Nucleus accumbens (tissue), 56 donors: ENCODE measurements around the gene TMEM63B.
A peak's percentile ranks its signal among the peaks of the same experiment; 100 is the strongest.
"Not testable (repeated sequence)": the region's sequence is repeated elsewhere in the genome, so short reads cannot be mapped to it uniquely, and the experiment has no call there.

Source experiments
- DNase-seq, 56 donors: peaks; one replicate each; lab custom pipeline; 2025; lab: John Stamatoyannopoulos, UW

The TMEM63B gene

GRCh38 chr6:44127186-44128019 is at the start of gene TMEM63B, which contains the start of gene MRPL14:
TMEM63B (plus strand) TSS chr6:44127554; CDS start chr6:44134585, 7,031 bp downstream.
MRPL14 (minus strand) TSS chr6:44127452; CDS start chr6:44116611, 10,841 bp downstream.
- DNase-seq = peak in 54 of 56 donors; percentile 39 to 92 (median 81)

DNA sequence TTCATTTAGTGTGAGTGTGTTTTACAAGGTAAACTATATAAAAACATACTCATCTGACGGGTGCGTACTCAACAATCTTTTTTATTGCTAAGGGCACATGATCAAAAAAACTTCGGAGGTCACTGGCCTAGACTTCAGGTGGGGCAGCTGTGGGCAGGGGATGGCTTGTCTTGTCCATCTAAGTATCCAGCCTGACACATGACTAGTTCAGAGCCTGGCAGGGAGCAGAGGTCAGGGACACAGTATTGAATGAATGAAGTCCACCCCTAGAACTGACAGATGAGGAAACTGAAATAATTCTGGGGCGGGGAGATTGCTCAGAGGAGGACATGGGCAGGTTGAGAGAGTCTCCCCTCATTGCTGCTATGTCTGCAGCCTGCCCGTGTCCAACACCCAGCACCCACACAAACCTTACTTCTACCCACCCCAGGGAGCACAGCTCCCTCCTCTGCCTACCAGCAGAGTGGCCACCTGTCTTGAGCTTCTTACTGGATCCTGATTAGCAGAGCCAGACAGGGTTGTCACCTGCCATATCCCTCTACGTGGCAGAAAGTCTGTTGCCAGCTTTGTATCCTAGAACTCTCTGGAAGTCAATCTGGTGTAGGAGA is 49.0 kb upstream of the TMEM63B start:
- DNase-seq = no peak

- no peak for DNase-seq
Observed at GRCh38 chr6:44078827-44079671, 48.3 kb upstream of the TMEM63B start.

- no peak for DNase-seq
Observed at GRCh38 chr6:44079672-44080071, 47.7 kb upstream of the TMEM63B start.

DNA sequence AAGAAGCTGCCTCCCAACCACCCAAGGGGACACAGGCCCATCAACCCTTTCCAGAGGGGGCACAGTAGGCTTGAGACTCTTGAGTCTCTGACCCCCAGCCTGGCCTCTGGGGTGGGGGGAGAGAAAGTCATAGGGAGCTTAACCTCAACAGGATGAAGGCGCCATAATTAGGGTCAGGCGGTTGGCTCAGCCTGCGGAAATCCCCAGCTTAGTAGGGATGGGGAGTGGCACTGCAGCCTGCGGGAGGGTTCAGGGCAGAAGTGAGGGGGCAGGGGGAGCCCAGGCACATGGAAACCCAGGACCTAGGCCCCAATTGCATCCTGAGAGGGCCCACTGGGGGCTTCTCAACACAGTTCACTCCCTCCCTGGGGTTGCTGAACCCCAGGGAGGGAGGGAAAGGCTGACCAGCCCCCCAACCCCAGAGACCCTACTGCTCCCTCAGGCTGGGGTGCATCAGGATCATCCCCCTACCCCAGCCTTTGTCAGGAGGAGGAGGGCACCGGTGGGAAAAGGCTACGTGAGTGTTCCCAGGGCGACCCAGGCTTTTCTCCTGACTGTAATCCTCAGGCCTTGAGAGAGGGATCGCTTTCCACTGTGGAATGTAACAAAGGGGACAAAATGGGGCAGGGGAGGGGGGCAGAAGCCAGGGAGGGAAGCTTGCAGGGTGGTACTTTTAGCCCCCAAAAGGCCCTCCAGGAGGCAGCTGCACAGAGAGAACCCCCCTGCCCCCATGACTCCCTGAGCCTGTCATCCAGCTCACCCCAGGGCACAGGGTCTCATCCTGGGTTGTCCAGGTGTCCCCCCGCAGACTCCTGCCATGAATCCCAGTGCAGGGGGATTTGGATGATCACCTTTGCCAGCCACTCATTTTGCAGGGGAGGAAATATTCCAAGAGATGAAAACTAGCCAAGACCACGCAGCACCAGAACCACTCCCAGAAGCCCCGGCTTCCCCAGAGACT is 46.5 kb upstream of the TMEM63B start:
- DNase-seq = no peak

DNA sequence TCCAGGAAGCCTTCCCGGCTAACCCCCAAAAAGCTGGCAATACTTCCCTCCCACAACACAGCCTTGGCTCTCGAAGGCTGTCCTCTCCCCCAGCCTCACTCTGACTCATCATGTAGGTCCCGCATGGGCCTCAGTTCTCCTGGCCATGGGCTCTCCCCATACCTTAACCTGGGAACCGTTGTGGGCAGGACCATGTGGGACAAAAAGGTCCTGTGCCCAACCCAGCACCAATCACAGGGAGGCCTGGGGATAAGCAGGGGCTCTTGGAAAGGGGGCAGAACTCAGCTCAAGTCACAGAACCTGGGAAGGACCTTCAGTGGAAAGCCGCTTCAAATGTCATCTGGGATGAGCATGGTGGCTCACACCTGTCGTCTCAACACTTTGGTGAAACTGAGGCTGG is 45.6 kb upstream of the TMEM63B start:
- no peak for DNase-seq

DNA sequence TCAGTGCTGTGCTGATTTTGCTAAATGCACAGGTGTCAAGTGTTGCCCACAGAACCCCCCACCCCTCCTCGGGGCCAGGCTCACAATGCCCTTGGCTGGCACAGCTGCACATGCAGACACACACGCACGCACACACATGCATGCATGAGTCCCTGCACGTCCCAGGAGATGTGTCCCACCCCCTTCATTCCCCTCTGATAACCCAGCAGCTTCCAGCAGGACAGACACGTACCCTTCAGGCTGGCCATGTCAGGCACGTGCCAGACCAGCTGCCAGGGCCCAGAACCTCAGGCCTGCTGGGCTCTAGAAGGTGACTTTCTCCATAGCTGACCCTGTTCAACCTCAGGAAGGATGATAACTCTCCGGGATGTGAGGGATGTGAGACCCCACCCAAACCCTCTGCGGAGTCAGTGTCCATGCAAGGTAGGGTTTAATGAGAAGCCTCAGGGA is 44.5 kb upstream of the TMEM63B start:
- no peak for DNase-seq

DNA sequence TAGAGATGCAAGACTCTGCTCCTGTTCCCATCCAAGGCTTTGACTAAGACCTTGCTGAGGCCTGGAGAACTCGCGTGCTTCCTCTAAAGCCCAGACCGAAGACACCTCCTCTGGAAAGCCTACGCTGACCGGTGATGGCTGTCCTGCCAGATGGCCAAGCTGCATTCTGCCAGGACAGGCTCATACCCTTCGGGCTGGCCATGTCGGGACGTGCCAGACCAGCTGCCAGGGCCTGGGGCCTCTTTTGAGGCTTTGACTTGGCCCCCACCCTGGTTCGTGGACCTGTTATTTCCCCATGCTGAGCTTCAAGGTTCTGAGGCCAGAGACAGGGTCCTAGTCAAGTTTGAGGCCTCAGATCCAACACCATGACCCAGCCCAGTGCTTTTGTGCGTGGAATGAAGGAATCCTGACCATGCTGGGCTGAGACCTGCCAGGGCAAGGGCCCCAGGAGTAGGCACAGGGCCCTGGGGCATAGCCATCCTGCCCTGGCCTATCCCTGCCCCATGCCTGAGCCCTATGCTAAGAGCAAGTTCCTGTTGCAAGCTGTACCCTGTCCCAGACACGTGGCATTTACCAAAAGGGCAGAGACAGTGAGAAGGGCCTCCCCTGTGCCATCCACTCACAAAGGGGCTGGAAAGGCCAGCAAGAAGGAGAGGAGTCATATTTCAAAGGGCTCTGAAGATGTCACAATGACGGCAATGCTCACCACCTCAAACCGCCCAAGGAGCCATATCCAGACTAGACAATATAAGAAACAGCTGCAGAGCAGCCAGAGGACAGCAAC is 42.9 kb upstream of the TMEM63B start:
- no peak for DNase-seq

DNA sequence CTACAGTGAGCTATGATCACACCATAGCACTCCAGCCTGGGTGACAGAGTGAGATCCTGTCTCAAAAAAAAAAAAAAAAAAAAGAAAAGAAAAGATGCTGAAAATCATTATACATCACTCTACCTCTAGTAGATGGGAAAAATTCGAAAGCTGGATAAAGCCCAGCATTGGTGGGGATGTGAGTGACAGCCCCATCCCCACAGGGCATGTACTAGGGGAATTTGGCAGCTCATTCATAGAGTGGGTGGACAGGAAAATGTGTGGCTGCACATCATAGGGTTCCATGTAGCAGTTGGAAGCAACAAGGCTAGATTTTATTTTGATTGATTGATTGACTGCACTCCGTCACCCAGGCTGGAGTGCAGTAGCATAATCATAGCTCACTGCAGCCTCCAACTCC is 42.1 kb upstream of the TMEM63B start:
- no peak for DNase-seq

GRCh38 chr6:44086931-44087574 is 40.3 kb upstream of the TMEM63B start:
- peak in 7 of 56 donors; percentile 8 to 31 (median 18) for DNase-seq

DNA sequence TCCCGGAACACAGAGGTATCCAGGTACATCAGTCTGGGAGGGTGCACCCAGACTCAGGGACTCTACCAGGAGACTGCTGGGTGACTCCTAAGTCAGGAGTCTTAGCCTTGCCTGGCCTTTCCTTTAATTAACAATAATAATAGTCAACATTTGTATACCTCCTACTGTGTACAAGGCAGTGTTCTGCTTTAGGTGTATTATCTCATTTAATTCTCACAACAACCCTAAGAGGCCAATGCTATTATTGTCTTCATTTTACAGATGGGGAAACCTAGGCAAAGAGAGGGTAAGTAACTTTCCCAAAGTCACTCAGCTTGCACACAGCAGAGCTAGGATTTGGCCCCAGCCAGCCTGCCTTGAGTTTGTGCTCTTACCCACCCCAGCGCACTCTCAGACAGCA is 39.7 kb upstream of the TMEM63B start:
- no peak for DNase-seq

DNA sequence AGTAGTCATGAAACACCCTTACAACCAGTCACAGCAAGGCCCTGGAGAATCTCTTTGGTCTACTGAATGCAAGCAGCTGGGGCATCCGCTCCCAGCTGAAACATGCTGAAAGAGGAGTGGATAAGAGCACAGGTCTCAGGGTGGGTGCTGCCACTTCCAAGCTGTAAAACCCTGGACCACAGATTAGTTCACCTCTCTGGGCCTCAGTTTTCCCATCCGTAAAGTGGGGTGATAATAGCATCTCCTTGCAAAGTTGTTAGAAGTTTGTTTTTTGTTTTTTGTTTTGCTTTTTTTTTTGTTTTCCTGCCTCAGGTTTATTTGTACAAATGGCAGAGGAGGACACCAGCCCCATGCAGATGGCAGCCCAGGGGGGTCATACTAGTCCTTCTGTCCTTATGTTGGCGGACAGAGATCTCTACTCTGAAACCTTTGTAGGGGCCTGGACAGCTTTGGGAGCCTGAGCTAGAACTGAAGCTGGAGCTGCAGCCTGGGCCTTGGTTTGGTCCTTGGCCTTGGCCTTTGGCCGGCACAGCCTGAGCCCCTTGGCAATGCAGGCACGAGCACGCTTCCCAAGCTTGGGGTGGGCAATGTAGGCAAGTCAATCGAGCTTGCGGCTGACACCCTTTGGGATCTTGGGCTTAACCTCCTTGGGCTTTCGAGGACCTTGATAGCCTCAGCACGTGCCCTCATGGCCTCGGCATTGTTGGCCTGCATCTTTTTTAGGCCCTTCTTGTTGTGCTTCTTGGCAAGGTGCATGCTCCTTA is 38.3 kb upstream of the TMEM63B start:
- no peak for DNase-seq

DNA sequence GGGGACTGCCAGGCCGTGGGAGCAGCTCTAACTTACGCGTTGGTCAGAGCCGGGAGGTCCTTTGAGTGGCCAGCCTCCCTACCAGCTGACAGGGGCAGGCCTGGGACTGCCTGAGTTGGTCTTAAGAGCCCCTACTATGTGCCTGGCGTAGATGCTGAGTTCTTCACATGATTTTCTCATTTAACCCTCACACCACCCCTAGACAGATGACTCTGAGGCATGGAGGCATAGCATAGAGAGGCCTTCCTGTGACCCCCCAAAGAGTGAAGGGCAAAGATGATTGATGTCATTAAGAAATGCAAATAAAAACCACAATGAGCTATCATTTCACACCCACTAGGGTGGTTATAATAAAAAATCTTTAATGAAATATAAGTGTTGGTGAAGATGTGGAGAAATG is 36.9 kb upstream of the TMEM63B start:
- no peak for DNase-seq

GRCh38 chr6:44091356-44091755 is 36.0 kb upstream of the TMEM63B start:
- not testable (repeated sequence) for DNase-seq

DNA sequence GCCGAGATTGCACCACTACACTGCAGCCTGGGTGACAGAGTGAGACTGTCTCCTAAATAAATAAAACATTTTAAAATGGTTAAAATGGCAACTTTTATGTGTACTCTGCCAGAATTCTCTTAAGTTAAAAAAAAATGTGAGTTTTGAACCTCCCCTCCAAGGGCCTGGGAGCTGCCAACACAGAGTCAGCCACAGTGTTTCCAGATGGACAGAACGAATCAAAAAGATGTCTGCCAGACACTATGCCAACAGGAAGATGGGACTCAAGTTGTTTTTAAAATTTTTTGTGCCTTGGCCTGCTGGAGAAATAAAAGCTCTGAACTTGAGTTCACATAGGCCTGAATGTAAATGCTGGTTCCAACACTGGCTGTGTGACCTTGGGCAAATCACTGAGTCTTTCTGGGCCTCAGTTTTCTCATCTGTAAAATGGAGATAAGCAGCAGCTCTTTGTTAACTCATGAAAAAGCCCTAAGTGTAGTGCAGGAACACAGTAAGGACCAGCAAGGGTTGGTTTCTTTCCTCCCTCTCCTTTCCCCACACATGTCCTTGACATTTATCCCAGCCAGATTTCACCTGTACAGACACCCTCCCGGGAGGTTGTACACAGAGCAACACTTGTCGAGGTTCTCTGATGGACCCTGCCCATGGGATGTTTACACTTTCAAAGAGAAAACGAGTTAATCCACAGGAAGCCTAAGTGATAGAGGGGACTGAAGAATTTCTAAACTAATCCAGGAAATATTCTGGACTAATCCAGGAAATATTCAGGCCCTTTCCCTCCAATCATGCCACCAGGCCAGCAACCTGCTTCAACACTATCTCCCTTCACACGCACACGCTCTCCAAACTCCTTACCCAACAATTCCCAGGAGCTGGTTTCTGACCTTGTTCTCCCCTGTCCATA is 35.1 kb upstream of the TMEM63B start:
- DNase-seq = no peak

- no peak for DNase-seq
Observed at GRCh38 chr6:44093066-44093465, 34.3 kb upstream of the TMEM63B start.
